ENCODE measurements around the gene SLC25A46. TPM values are rescaled to one million over a fixed set of nuclear protein-coding genes. Genes with fewer than 3 reads are reported as not detected.
"Not testable (repeated sequence)": the region's sequence is repeated elsewhere in the genome, so short reads cannot be mapped to it uniquely, and the experiment has no call there.

The SLC25A46 gene
- total RNA-seq, 2 donors from 2014 or later, result 46.2 to 47.4 TPM

GRCh38 chr5:110726249-110727024, 12.4 kb upstream of the SLC25A46 start, which contains the start of gene TMEM232:
Gene TMEM232, minus strand, starts transcription at chr5:110726671. Its CDS starts 59,319 bp downstream, at chr5:110667352.
- Histone ChIP-seq H3K9me3 (no peaks in the 10 kb centered on the region), H3K27me3 (replicated peaks; ENCODE audit: insufficient read depth) (no peaks in the 10 kb centered on the region), H3K4me1 (ENCODE audit: control insufficient read depth in 1 of 2, low read depth in 2 of 2) (peaks cover 0 to 4% of the 10 kb centered on the region in 2 donors), H3K36me3 (no peaks in the 10 kb centered on the region), H3K4me3 (peak within 1 kb of the TSS; percentile 64), H3K27ac (no peak within 1 kb of the TSS)
- TF ChIP-seq, protein P1, sequence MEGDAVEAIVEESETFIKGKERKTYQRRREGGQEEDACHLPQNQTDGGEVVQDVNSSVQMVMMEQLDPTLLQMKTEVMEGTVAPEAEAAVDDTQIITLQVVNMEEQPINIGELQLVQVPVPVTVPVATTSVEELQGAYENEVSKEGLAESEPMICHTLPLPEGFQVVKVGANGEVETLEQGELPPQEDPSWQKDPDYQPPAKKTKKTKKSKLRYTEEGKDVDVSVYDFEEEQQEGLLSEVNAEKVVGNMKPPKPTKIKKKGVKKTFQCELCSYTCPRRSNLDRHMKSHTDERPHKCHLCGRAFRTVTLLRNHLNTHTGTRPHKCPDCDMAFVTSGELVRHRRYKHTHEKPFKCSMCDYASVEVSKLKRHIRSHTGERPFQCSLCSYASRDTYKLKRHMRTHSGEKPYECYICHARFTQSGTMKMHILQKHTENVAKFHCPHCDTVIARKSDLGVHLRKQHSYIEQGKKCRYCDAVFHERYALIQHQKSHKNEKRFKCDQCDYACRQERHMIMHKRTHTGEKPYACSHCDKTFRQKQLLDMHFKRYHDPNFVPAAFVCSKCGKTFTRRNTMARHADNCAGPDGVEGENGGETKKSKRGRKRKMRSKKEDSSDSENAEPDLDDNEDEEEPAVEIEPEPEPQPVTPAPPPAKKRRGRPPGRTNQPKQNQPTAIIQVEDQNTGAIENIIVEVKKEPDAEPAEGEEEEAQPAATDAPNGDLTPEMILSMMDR (IDR thresholded peaks at IDR 0.05), result no peak
- DNase-seq (ENCODE audit: low spot score) (peak; percentile 5), ATAC-seq (ENCODE audit: insufficient number of reproducible peaks, low FRiP score, low read depth) (peak; percentile 94)

- no peak for ATAC-seq (ENCODE audit: insufficient number of reproducible peaks, low FRiP score, low read depth)
- H3K9me3 ChIP-seq, result no peaks in the 10 kb centered on the region
- peak overlapping the region; percentile 64 for H3K4me3 ChIP-seq
- no peak for DNase-seq (ENCODE audit: low spot score)
- H3K4me1 ChIP-seq (ENCODE audit: control insufficient read depth in 1 of 2, low read depth in 2 of 2), result peaks cover 0 to 4% of the 10 kb centered on the region in 2 donors
- no peaks in the 10 kb centered on the region for H3K27me3 ChIP-seq (replicated peaks; ENCODE audit: insufficient read depth)
- H3K36me3 ChIP-seq, result no peaks in the 10 kb centered on the region
- H3K27ac ChIP-seq, result no peak overlapping the region
- TF ChIP-seq, protein P1 (IDR thresholded peaks at IDR 0.05), result no peak
Observed at GRCh38 chr5:110727025-110727314, 11.8 kb upstream of the SLC25A46 start.

DNA sequence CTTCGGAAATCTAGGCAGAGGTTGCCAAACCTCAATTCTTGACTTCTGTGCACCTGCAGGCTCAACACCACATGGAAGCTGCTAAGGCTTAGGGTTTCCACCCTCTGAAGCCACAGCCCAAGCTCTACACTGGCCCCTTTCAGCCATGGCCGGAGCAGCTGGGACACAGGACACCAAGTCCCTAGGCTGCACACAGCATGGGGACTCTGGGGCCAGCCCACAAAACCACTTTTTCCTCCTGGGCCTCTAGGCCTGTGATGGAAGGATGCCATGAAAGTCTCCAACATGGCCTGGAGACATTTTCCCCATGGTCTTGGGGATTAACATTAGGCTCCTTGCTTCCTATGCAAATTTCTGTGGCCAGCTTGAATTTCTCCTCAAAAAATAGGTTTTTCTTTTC, 7.3 kb upstream of the SLC25A46 start:
- H3K4me1 ChIP-seq (ENCODE audit: control insufficient read depth in 1 of 2, low read depth in 2 of 2); H3K27me3 ChIP-seq (replicated peaks; ENCODE audit: insufficient read depth); H3K36me3 ChIP-seq; H3K4me3 ChIP-seq; H3K9me3 ChIP-seq; DNase-seq (ENCODE audit: low spot score); H3K27ac ChIP-seq; ATAC-seq (ENCODE audit: insufficient number of reproducible peaks, low FRiP score, low read depth): not testable (repeated sequence)

DNA sequence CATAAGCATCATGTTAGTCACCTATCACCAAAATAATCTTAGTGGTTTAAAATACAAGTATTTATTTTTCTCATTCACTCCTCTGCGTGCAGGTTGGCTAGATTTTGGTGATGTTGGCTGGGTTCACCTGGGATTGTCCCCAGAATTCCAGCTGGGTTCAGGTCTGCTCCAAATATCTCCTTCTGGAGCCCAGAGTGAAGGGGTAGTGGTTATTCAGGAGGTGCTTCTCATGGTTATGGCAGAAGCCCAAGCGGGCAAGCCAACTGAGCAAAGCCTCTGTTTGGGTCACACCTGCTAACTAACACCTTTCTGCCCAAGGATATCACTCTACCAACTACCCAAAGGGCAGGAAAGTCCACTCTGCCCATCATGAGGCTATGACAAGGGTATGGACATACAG, 4.7 kb upstream of the SLC25A46 start:
- no peak overlapping the region for H3K27ac ChIP-seq
- H3K4me1 ChIP-seq (ENCODE audit: control insufficient read depth in 1 of 2, low read depth in 2 of 2), result no peaks in the 10 kb centered on the region
- DNase-seq (ENCODE audit: low spot score), result no peak
- no peak overlapping the region for H3K4me3 ChIP-seq
- TF ChIP-seq, protein P1 (IDR thresholded peaks at IDR 0.05), result no peak
- no peaks in the 10 kb centered on the region for H3K9me3 ChIP-seq
- ATAC-seq (ENCODE audit: insufficient number of reproducible peaks, low FRiP score, low read depth), result no peak
- H3K36me3 ChIP-seq, result no peaks in the 10 kb centered on the region
- H3K27me3 ChIP-seq (replicated peaks; ENCODE audit: insufficient read depth), result no peaks in the 10 kb centered on the region

GRCh38 chr5:110735556-110735955, 3.3 kb upstream of the SLC25A46 start:
- Histone ChIP-seq H3K36me3 (no peaks in the 10 kb centered on the region), H3K4me1 (ENCODE audit: control insufficient read depth in 1 of 2, low read depth in 2 of 2) (peaks cover 9 to 11% of the 10 kb centered on the region in 2 donors), H3K27ac (no peak overlapping the region), H3K4me3 (no peak overlapping the region), H3K27me3 (replicated peaks; ENCODE audit: insufficient read depth) (no peaks in the 10 kb centered on the region), H3K9me3 (no peaks in the 10 kb centered on the region)
- TF ChIP-seq, protein P1 (IDR thresholded peaks at IDR 0.05), result no peak
- ATAC-seq (ENCODE audit: insufficient number of reproducible peaks, low FRiP score, low read depth), result no peak
- no peak for DNase-seq (ENCODE audit: low spot score)

- TF ChIP-seq, protein P1 (IDR thresholded peaks at IDR 0.05), result no peak
- Histone ChIP-seq H3K4me1 (ENCODE audit: control insufficient read depth in 1 of 2, low read depth in 2 of 2) (peaks cover 13 to 19% of the 10 kb centered on the region in 2 donors), H3K36me3 (no peaks in the 10 kb centered on the region), H3K9me3 (no peaks in the 10 kb centered on the region), H3K27me3 (replicated peaks; ENCODE audit: insufficient read depth) (no peaks in the 10 kb centered on the region), H3K27ac (no peak overlapping the region), H3K4me3 (no peak overlapping the region)
- ATAC-seq (ENCODE audit: insufficient number of reproducible peaks, low FRiP score, low read depth) (no peak), DNase-seq (ENCODE audit: low spot score) (no peak)
Observed at GRCh38 chr5:110736753-110737152, 2.1 kb upstream of the SLC25A46 start.

Measured in thoracic aorta (tissue), 2 donors.